ENCODE measurements around the gene TMEFF1.
"Not testable (repeated sequence)": the region's sequence is repeated elsewhere in the genome, so short reads cannot be mapped to it uniquely, and the experiment has no call there.

The TMEFF1 gene

DNA sequence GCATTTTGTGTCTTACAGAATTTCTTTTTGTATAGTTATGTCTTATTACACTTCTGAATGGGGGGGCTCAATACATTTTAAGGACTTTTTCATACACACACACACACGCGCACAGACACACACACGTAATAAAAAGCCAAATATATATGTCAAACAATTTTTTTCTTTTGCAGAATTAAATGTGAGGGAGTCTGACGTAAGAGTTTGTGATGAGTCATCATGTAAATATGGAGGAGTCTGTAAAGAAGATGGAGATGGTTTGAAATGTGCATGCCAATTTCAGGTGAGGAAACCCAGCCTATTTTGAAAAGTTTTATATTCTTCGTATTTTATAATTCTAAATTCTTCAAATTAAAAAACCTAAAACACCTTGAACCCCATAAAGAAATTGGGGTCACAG lies 25.6 kb downstream of the TMEFF1 start:
- DNase-seq (ENCODE audit: low read depth), result no peak

DNA sequence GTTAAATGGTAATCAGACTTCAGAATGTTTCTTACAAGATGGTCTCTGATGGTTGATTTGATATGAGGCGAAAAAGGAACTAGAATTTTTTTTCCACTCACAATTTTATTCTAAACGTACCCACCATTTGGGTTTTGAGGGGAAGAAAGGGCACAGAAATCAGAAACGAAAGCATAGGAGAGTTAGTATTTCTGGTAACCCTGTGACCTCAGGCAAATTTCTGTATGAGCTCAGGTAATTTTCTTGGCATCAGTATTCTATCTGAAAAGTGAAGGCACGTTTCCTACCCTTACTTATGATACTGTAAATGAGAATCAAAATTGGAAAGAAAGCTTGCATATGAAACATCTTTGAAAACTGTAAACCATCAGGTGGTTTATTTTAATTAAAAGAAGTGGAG lies 26.5 kb downstream of the TMEFF1 start:
- DNase-seq (ENCODE audit: low read depth), result no peak

DNA sequence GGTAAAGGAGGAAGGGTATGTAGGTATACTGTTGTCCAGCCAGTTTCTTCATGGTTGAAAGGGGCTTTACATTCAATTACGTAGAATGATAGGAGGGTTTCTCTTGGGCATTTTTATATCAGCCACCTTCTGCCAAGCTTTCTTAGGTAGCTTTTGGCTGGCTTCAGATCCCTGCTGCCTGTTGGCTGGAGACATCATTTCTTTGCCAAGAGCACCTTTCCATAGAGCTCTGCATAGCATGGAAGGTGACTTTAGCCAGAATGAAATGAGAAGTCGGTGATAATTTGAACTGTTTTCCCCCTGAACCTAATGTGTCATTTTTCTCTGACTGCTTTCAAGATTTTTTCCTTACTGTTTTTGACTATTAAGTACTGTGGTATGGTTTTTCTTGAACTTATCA lies 26.9 kb downstream of the TMEFF1 start:
- DNase-seq (ENCODE audit: low read depth), result no peak

GRCh38 chr9:100505564-100506159 lies 32.7 kb downstream of the TMEFF1 start:
- peak; percentile 33 for DNase-seq (ENCODE audit: low read depth)

- not testable (repeated sequence) for DNase-seq (ENCODE audit: low read depth)
Measured at GRCh38 chr9:100507350-100507749, 34.4 kb downstream of the TMEFF1 start.

- DNase-seq (ENCODE audit: low read depth), result no peak
Measured at GRCh38 chr9:100511205-100511604, 38.3 kb downstream of the TMEFF1 start.

GRCh38 chr9:100515578-100516494 lies 42.9 kb downstream of the TMEFF1 start:
- DNase-seq (ENCODE audit: low read depth), result no peak

GRCh38 chr9:100521282-100521681 lies 48.3 kb downstream of the TMEFF1 start:
- no peak for DNase-seq (ENCODE audit: low read depth)

GRCh38 chr9:100525563-100525962 lies 52.6 kb downstream of the TMEFF1 start:
- DNase-seq (ENCODE audit: low read depth), result no peak

- DNase-seq (ENCODE audit: low read depth), result not testable (repeated sequence)
Measured at GRCh38 chr9:100527180-100527794, 54.3 kb downstream of the TMEFF1 start.

GRCh38 chr9:100534401-100534800 lies 61.5 kb downstream of the TMEFF1 start:
- no peak for DNase-seq (ENCODE audit: low read depth)

DNA sequence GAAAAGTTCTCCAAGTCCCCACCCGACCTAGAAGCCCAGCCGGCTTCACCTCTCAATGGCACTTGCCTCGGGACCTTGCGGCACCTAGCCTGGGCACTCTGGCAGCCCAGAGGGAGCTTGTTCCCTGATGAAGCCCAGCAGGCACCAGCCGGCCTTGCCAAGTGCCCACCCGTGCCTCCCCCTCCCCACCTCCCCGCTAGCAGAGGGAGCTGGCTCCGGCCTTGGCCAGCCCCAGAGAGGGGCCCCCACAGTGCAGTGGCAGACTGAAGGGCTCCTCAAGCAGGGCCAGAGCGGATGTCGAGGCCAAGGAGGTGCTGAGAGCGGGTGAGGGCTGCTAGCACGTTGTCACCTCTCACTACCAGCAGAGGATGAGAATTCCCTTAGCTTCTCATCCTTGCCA lies 67.4 kb downstream of the TMEFF1 start:
- DNase-seq (ENCODE audit: low read depth), result no peak

GRCh38 chr9:100549048-100549447 lies 76.1 kb downstream of the TMEFF1 start:
- no peak for DNase-seq (ENCODE audit: low read depth)

- DNase-seq (ENCODE audit: low read depth), result no peak
Measured at GRCh38 chr9:100554935-100555401, 82.0 kb downstream of the TMEFF1 start.

DNA sequence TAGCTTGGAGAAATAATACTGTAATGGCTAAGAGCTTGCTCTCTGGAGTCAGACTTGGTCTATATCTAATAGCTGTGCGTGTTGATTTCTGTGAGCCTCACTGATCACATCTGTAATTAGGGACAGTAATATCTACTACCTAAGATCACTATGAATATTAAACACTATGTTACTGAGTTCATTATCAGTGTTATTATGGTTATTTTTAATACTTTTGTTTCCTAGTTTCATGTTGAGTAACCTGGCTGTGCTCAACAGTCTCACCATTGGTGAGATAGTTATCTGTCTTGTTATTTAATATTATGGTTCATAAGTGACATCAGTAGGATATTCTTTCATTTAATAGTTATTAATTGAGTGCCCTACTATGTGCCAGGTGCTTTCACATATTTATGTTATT lies 82.5 kb downstream of the TMEFF1 start:
- no peak for DNase-seq (ENCODE audit: low read depth)

DNA sequence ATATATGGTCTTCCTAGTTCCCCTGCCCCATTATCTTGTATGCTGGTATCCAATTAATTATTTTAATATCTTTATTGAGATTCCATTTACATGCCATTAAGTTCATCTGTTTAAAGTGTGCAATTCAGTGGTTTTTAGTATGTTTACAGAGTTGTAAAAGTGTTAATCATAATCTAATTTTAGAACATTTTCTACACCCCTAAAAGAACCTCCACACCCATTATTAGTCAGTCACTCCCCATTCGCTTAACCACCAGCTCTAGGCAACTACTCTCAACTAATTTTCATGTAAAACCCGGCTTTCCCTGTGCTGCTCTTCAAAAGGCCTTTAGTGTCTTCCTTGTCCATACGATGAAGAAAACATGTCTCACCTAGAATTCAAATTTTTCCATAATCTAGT lies 84.1 kb downstream of the TMEFF1 start:
- DNase-seq (ENCODE audit: low read depth), result no peak

DNA sequence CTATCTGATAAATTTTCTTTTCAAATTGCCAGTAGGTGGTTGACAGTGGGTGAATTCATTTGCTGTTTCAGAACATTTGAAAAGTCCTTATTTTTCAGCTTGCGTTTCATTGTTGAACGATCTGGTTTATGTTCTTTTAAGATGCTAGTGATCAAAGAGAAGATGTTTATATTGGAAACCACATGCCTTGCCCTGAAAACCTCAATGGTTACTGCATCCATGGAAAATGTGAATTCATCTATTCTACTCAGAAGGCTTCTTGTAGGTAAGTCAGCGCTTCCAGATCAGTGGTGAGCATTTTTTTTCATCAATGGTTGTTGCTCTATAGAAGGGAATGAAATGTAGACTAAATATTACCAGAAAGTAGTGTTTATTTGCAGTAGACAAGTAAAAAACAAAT lies 88.3 kb downstream of the TMEFF1 start:
- no peak for DNase-seq (ENCODE audit: low read depth)

- DNase-seq (ENCODE audit: low read depth), result no peak
Measured at GRCh38 chr9:100567856-100568255, 94.9 kb downstream of the TMEFF1 start.

- no peak for DNase-seq (ENCODE audit: low read depth)
Measured at GRCh38 chr9:100573655-100574260, 100.8 kb downstream of the TMEFF1 start.

DNA sequence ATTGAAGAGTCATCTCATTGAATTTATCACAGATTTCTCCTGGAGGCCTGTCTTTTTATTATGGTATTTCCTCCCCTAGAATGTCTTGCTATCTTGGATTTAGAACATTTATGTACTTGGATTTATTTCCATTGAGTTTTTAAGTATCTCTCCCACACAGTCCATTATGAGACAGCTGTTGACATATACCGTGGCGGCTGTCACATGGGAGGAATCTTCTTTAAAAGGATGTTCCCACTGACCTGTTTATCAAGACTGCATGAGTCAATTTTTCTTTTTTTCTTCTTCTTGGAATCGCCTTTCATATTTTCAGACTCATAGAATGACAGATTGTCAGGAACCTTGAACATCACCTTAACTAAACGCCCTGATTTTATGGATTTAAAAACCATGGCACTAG lies 102.1 kb downstream of the TMEFF1 start:
- DNase-seq (ENCODE audit: low read depth), result no peak

- no peak for DNase-seq (ENCODE audit: low read depth)
Measured at GRCh38 chr9:100575765-100576386, 102.9 kb downstream of the TMEFF1 start.

All from stimulated activated CD8-positive, alpha-beta memory T cell treated with anti-CD3 and anti-CD28 coated beads, Interleukin-12 subunit alpha, Interleukin-12 subunit beta, amount 100 ng/mL, for 1 hour (primary cell).